ENCODE results near the gene IKZF3. TPM values are rescaled to one million over a fixed set of nuclear protein-coding genes. Genes with fewer than 3 reads are reported as not detected.

The IKZF3 gene
- polyA plus RNA-seq, 1 of the 3 experiments (the other 2 are of a cell fraction) = not detected

DNA sequence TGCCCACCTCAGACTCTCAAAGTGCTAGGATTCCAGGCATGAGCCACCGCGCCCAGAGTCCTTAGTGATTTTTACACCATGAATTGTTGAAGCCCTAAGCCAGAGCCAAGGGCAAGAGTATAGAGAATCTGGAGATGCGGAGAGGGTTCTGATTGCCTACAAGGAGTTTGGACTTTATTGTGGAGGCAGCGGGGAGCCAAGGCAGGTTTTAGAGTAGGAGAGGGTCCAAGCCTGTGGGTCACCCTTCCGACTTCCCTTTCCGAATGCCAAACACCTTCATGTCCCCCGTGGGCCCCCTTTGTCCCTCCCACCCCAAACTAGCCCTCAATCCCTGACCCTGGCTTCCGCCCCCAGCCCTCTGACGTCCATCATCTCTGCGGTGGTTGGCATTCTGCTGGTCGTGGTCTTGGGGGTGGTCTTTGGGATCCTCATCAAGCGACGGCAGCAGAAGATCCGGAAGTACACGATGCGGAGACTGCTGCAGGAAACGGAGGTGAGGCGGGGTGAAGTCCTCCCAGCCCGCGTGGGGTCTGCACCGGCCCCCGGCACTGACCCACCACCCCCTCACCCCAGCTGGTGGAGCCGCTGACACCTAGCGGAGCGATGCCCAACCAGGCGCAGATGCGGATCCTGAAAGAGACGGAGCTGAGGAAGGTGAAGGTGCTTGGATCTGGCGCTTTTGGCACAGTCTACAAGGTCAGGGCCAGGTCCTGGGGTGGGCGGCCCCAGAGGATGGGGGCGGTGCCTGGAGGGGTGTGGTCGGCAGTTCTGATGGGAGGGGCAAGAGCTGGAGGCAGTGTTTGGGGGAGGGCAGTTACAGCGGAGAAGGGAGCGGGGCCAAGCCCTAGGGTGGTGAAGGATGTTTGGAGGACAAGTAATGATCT lies 140.9 kb downstream of the IKZF3 start:
- ChIA-PET CTCF (interaction anchor here (1.7 kb wide), 1 partner anchor 51 kb away, joined by 3 read pairs; no protein-coding TSS in a partner anchor), POLR2A (no interaction called here)
- Histone ChIP-seq H3K4me3 (ENCODE audit: low read depth in 2 of 2, low read length in 1 of 2) (no peak overlapping the region), H4K20me1 (ENCODE audit: insufficient read depth) (no peaks in the 10 kb centered on the region), H3K36me3 (replicated peaks in 1 of 2; ENCODE audit: control insufficient read depth in 1 of 2, insufficient read depth in 2 of 2, low read length in 1 of 2) (peaks cover 0 to under 1% of the 10 kb centered on the region in 2 experiments), H2AFZ (ENCODE audit: low read depth) (no peak overlapping the region), H3K4me2 (no peak overlapping the region), H3K9me2 (no peaks in the 10 kb centered on the region), H3F3A (replicated peaks; ENCODE audit: insufficient read depth) (no peaks in the 10 kb centered on the region), H3K9ac (no peak overlapping the region), H3K9me3 (no peaks in the 10 kb centered on the region), H3K27ac (ENCODE audit: low read depth in 2 of 2, low read length in 1 of 2) (no peak overlapping the region), H3K4me1 (ENCODE audit: control insufficient read depth in 1 of 2, insufficient read depth in 2 of 2, low read depth in 1 of 2, low read length in 1 of 2) (no peaks in the 10 kb centered on the region), H3K27me3 (ENCODE audit: insufficient read depth) (no peaks in the 10 kb centered on the region), H3K79me2 (ENCODE audit: insufficient read depth) (no peaks in the 10 kb centered on the region)
- TF ChIP-seq RCOR1 (IDR thresholded peaks at IDR 0.05; ENCODE audit: low read length) (no peak), EZH2phosphoT487 (IDR thresholded peaks at IDR 0.05; ENCODE audit: borderline replicate concordance, low read depth) (no peak), CHD2 (IDR thresholded peaks at IDR 0.05; ENCODE audit: low read length, partially characterized antibody) (no peak), JUND (IDR thresholded peaks at IDR 0.05) (no peak)
- TF ChIP-seq, protein P1, sequence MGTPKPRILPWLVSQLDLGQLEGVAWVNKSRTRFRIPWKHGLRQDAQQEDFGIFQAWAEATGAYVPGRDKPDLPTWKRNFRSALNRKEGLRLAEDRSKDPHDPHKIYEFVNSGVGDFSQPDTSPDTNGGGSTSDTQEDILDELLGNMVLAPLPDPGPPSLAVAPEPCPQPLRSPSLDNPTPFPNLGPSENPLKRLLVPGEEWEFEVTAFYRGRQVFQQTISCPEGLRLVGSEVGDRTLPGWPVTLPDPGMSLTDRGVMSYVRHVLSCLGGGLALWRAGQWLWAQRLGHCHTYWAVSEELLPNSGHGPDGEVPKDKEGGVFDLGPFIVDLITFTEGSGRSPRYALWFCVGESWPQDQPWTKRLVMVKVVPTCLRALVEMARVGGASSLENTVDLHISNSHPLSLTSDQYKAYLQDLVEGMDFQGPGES (IDR thresholded peaks at IDR 0.05; ENCODE audit: low read depth, low read length) = no peak
- 84% methylated on average over 34 of the region's 34 CpGs for whole genome bisulfite sequencing (ENCODE audit: low lambda C conversion rate)
- DNase-seq = no peak

DNA sequence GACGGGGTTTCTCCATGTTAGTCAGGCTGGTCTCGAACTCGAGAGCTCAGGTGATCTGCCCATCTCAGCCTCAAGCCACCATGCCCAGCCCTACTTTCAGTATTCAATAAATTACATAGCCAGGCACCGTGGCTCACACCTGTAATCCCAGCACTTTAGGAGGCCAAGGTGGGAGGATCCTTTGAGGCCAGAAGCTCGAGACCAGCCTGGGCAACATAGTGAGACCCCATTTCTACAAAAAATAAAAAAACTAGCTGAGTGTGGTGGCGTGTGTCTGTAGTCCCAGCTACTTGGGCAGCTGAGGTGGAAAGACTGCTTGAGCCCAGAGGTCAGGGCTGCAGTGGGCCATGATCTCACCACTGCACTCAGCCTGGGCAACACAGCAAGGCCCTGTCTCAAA lies 142.0 kb downstream of the IKZF3 start:
- Histone ChIP-seq H3K27me3 (ENCODE audit: insufficient read depth) (no peaks in the 10 kb centered on the region), H3K9me2 (no peaks in the 10 kb centered on the region)
- TF ChIP-seq EZH2phosphoT487 (IDR thresholded peaks at IDR 0.05; ENCODE audit: borderline replicate concordance, low read depth) = no peak
- TF ChIP-seq EP300 (IDR thresholded peaks at IDR 0.05; ENCODE audit: borderline replicate concordance in 1 of 2, low read depth in 1 of 2, low read length in 1 of 2) = no peak
- TF ChIP-seq, protein P2, sequence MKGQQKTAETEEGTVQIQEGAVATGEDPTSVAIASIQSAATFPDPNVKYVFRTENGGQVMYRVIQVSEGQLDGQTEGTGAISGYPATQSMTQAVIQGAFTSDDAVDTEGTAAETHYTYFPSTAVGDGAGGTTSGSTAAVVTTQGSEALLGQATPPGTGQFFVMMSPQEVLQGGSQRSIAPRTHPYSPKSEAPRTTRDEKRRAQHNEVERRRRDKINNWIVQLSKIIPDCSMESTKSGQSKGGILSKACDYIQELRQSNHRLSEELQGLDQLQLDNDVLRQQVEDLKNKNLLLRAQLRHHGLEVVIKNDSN (IDR thresholded peaks at IDR 0.05; ENCODE audit: borderline replicate concordance, low read depth) = no peak
- TF ChIP-seq, protein P3, sequence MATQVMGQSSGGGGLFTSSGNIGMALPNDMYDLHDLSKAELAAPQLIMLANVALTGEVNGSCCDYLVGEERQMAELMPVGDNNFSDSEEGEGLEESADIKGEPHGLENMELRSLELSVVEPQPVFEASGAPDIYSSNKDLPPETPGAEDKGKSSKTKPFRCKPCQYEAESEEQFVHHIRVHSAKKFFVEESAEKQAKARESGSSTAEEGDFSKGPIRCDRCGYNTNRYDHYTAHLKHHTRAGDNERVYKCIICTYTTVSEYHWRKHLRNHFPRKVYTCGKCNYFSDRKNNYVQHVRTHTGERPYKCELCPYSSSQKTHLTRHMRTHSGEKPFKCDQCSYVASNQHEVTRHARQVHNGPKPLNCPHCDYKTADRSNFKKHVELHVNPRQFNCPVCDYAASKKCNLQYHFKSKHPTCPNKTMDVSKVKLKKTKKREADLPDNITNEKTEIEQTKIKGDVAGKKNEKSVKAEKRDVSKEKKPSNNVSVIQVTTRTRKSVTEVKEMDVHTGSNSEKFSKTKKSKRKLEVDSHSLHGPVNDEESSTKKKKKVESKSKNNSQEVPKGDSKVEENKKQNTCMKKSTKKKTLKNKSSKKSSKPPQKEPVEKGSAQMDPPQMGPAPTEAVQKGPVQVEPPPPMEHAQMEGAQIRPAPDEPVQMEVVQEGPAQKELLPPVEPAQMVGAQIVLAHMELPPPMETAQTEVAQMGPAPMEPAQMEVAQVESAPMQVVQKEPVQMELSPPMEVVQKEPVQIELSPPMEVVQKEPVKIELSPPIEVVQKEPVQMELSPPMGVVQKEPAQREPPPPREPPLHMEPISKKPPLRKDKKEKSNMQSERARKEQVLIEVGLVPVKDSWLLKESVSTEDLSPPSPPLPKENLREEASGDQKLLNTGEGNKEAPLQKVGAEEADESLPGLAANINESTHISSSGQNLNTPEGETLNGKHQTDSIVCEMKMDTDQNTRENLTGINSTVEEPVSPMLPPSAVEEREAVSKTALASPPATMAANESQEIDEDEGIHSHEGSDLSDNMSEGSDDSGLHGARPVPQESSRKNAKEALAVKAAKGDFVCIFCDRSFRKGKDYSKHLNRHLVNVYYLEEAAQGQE (IDR thresholded peaks at IDR 0.05; ENCODE audit: low read depth, low read length) = no peak
- no peak for TF ChIP-seq MEF2A (IDR thresholded peaks at IDR 0.05; ENCODE audit: borderline replicate concordance, low read depth)
- TF ChIP-seq, protein P4, sequence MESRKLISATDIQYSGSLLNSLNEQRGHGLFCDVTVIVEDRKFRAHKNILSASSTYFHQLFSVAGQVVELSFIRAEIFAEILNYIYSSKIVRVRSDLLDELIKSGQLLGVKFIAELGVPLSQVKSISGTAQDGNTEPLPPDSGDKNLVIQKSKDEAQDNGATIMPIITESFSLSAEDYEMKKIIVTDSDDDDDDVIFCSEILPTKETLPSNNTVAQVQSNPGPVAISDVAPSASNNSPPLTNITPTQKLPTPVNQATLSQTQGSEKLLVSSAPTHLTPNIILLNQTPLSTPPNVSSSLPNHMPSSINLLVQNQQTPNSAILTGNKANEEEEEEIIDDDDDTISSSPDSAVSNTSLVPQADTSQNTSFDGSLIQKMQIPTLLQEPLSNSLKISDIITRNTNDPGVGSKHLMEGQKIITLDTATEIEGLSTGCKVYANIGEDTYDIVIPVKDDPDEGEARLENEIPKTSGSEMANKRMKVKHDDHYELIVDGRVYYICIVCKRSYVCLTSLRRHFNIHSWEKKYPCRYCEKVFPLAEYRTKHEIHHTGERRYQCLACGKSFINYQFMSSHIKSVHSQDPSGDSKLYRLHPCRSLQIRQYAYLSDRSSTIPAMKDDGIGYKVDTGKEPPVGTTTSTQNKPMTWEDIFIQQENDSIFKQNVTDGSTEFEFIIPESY (IDR thresholded peaks at IDR 0.05; ENCODE audit: borderline replicate concordance, low read depth) = no peak
- TF ChIP-seq RAD21 (IDR thresholded peaks at IDR 0.05; ENCODE audit: low read length) = no peak

More for the DNA sequence above, 142.0 kb downstream of the IKZF3 start:
- Histone ChIP-seq H3K9ac (no peak overlapping the region), H3F3A (replicated peaks; ENCODE audit: insufficient read depth) (no peaks in the 10 kb centered on the region), H3K4me2 (no peak overlapping the region), H3K79me2 (ENCODE audit: insufficient read depth) (no peaks in the 10 kb centered on the region), H3K9me3 (no peaks in the 10 kb centered on the region), H3K4me1 (ENCODE audit: control insufficient read depth in 1 of 2, insufficient read depth in 2 of 2, low read depth in 1 of 2, low read length in 1 of 2) (no peaks in the 10 kb centered on the region), H2AFZ (ENCODE audit: low read depth) (no peak overlapping the region), H3K4me3 (ENCODE audit: low read depth in 2 of 2, low read length in 1 of 2) (no peak overlapping the region), H4K20me1 (ENCODE audit: insufficient read depth) (no peaks in the 10 kb centered on the region), H3K36me3 (replicated peaks in 1 of 2; ENCODE audit: control insufficient read depth in 1 of 2, insufficient read depth in 2 of 2, low read length in 1 of 2) (no peaks in the 10 kb centered on the region), H3K27ac (ENCODE audit: low read depth in 2 of 2, low read length in 1 of 2) (no peak overlapping the region)
- DNase-seq = no peak
- ChIA-PET CTCF (interaction anchor here (1.7 kb wide), 1 partner anchor 50 kb away, joined by 3 read pairs; no protein-coding TSS in a partner anchor), POLR2A (no interaction called here)
- WGBS (ENCODE audit: low lambda C conversion rate) = 77% methylated on average over 6 of the region's 6 CpGs

Measured in SK-N-SH (cell line).